GM23248 (cell line): ENCODE results near the gene PRSS27.

Experiments used
- EZH2 ChIP-seq: fragments of 200-600 bp; sonication (generic); IDR thresholded peaks from 2 replicates; pipeline ENCODE4 v1.6.1; 2018; ENCODE audit warnings: antibody characterized with exemption, mild to moderate bottlenecking; ENCODE audit not compliant: insufficient read depth, poor library complexity, severe bottlenecking
- EZH2phosphoT487 ChIP-seq: fragments of 200-600 bp; sonication (generic); IDR thresholded peaks from 2 replicates; pipeline ENCODE4 v1.6.1; 2018; ENCODE audit warnings: antibody characterized with exemption, moderate library complexity, mild to moderate bottlenecking, low read depth; ENCODE audit not compliant: insufficient read depth

GRCh38 chr16:2698965-2699750 lies 20.9 kb downstream of the PRSS27 start:
- TF ChIP-seq EZH2 (no peak), EZH2phosphoT487 (no peak)
